GM23338 (cell line): ENCODE results near the gene AKR7A3. TPM values are rescaled to one million over a fixed set of nuclear protein-coding genes. Genes with fewer than 3 reads are reported as not detected.

Experiments used
- ATAC-seq: fragments of 200-7000 bp; cut with Tn5 transposase; 3 replicates; pipeline ENCODE4 v1.9.1; 2020
- DNase-seq: peaks from one replicate; pipeline ENCODE4 v3.0.0-alpha.2; 2015; ENCODE audit warnings: low spot score
- H2AFZ ChIP-seq: fragments of 200-600 bp; sonication (generic); 2 replicates; pipeline ENCODE4 v1.8.0; 2016; ENCODE audit warnings: antibody characterized with exemption, mild to moderate bottlenecking, moderate library complexity
- H3F3A ChIP-seq: fragments of 200-600 bp; sonication (generic); replicated peaks from 2 replicates; pipeline ENCODE4 v1.8.0; 2017; ENCODE audit warnings: antibody characterized with exemption, mixed run types, low read depth
- H3K27ac ChIP-seq: fragments of 200-600 bp; sonication (generic); 2 replicates; pipeline ENCODE4 v1.6.1; 2016; ENCODE audit warnings: low read depth
- H3K27me3 ChIP-seq: fragments of 200-600 bp; sonication (generic); 2 replicates; pipeline ENCODE4 v1.8.0; 2016; ENCODE audit warnings: mild to moderate bottlenecking, mixed run types, moderate library complexity; ENCODE audit not compliant: insufficient read depth
- H3K36me3 ChIP-seq: fragments of 200-600 bp; sonication (generic); 2 replicates; pipeline ENCODE4 v1.8.0; 2016; ENCODE audit warnings: mild to moderate bottlenecking; ENCODE audit not compliant: insufficient read depth
- H3K4me1 ChIP-seq: fragments of 200-600 bp; sonication (generic); 2 replicates; pipeline ENCODE4 v1.8.0; 2016; ENCODE audit warnings: mild to moderate bottlenecking, moderate library complexity; ENCODE audit not compliant: insufficient read depth
- H3K4me2 ChIP-seq: fragments of 200-600 bp; sonication (generic); 2 replicates; pipeline ENCODE4 v1.7.1; 2017; ENCODE audit warnings: mixed run types
- H3K4me3 ChIP-seq: fragments of 200-600 bp; sonication (generic); 2 replicates; pipeline ENCODE4 v1.6.1; 2016; ENCODE audit warnings: mixed run types
- H3K79me2 ChIP-seq: fragments of 200-600 bp; sonication (generic); replicated peaks from 2 replicates; pipeline ENCODE4 v1.8.0; 2017; ENCODE audit warnings: mild to moderate bottlenecking; ENCODE audit not compliant: insufficient read depth
- H3K9me2 ChIP-seq: fragments of 200-600 bp; sonication (generic); 2 replicates; pipeline ENCODE4 v1.8.0; 2017; ENCODE audit not compliant: insufficient read depth
- H4K20me1 ChIP-seq: fragments of 200-600 bp; sonication (generic); replicated peaks from 2 replicates; pipeline ENCODE4 v1.8.0; 2017; ENCODE audit warnings: mild to moderate bottlenecking; ENCODE audit not compliant: insufficient read depth
- H3K27ac Mint-ChIP-seq: 2 replicates; pipeline ENCODE4 v1.8.0; 2020; ENCODE audit warnings: inconsistent platforms, mild to moderate bottlenecking, moderate library complexity, mixed read lengths
- H3K27me3 Mint-ChIP-seq: 3 replicates; pipeline ENCODE4 v1.8.0; 2022; ENCODE audit warnings: low read depth, mild to moderate bottlenecking, moderate library complexity, mixed read lengths, inconsistent platforms; ENCODE audit not compliant: insufficient read depth, poor library complexity
- H3K36me3 Mint-ChIP-seq: 3 replicates; pipeline ENCODE4 v1.8.0; 2021; ENCODE audit warnings: low read depth, mild to moderate bottlenecking, inconsistent platforms, moderate library complexity, mixed read lengths
- H3K4me1 Mint-ChIP-seq: 3 replicates; pipeline ENCODE4 v1.8.0; 2020; ENCODE audit warnings: mild to moderate bottlenecking, inconsistent platforms, mixed read lengths
- H3K4me3 Mint-ChIP-seq: 3 replicates; pipeline ENCODE4 v1.8.0; 2021; ENCODE audit warnings: moderate library complexity, mild to moderate bottlenecking, inconsistent platforms, mixed read lengths
- H3K9me3 Mint-ChIP-seq: 3 replicates; pipeline ENCODE4 v1.8.0; 2020; ENCODE audit warnings: moderate library complexity, mild to moderate bottlenecking, inconsistent platforms, mixed read lengths
- ETS1 ChIP-seq: IDR thresholded peaks from 2 replicates; pipeline ENCODE4 v1.6.1; 2016; ENCODE audit warnings: antibody characterized with exemption
- EZH2phosphoT487 ChIP-seq: fragments of 200-600 bp; sonication (generic); IDR thresholded peaks from one replicate; pipeline ENCODE4 v1.8.1; 2018; ENCODE audit warnings: antibody characterized with exemption; ENCODE audit not compliant: unreplicated experiment
- JUNB ChIP-seq: IDR thresholded peaks from one replicate; pipeline ENCODE4 v1.6.1; 2016; ENCODE audit warnings: antibody characterized with exemption; ENCODE audit not compliant: unreplicated experiment
- NANOG ChIP-seq: IDR thresholded peaks from 2 replicates; pipeline ENCODE4 v1.6.1; 2016; ENCODE audit warnings: antibody characterized with exemption, borderline replicate concordance
- REST ChIP-seq: IDR thresholded peaks from one replicate; pipeline ENCODE4 v1.6.1; 2018; ENCODE audit warnings: antibody characterized with exemption; ENCODE audit not compliant: unreplicated experiment
- STAT1 ChIP-seq: IDR thresholded peaks from one replicate; pipeline ENCODE4 v1.6.1; 2016; ENCODE audit warnings: antibody characterized with exemption; ENCODE audit not compliant: unreplicated experiment
- ZNF331 ChIP-seq: fragments of 250-450 bp; sonication (Bioruptor Pico); IDR thresholded peaks from 2 replicates; pipeline ENCODE4 v1.5.0; 2020; ENCODE audit warnings: low read depth, mild to moderate bottlenecking, moderate library complexity
- polyA plus RNA-seq: library from polyadenylated mRNA; unstranded; fragments of >200 nt; fragmentation: Nextera tagmentation; extraction: Ambion mirVana; gene quantifications from 2 replicates; pipeline ENCODE4 v1.2.1, GENCODE V29; 2016
- total RNA-seq: library from RNA; depleted of rRNA; stranded (reverse); fragments of >200 nt; shearing (Covaris generic); gene quantifications from 2 replicates; pipeline ENCODE4 v1.2.3, GENCODE V29; 2014
- TF ChIP-seq, protein P1 (sequence below), 2 experiments: fragments of 200-600 bp in 1 of 2; sonication (generic) in 1 of 2; conservative IDR thresholded peaks; 2 replicates each; pipeline versions ENCODE4 v1.5.1 to v1.6.1; 2016 to 2017; ENCODE audit warnings: antibody characterized with exemption in 2 of 2, low read depth in 2 of 2, mild to moderate bottlenecking in 2 of 2, moderate library complexity in 1 of 2

The AKR7A3 gene
- total and polyA plus RNA-seq, 2 experiments from 2014 or later: 0.14 to 0.86 TPM

- Histone ChIP-seq H3K79me2 (no peaks in the 10 kb centered on the region), H3K36me3 (no peaks in the 10 kb centered on the region; the same call in 1 of the 2 replicates), H3K9me2 (no peaks in the 10 kb centered on the region), H3F3A (no peaks in the 10 kb centered on the region), H3K4me1 (no peaks in the 10 kb centered on the region), H4K20me1 (no peaks in the 10 kb centered on the region), H3K27ac (no peak overlapping the region), H3K4me3 (no peak overlapping the region), H3K27me3 (no peaks in the 10 kb centered on the region), H3K4me2 (no peak overlapping the region), H2AFZ (no peak overlapping the region)
- Mint-ChIP-seq H3K4me3 (no peak overlapping the region), H3K4me1 (peaks cover 9% of the 10 kb centered on the region; the same call in 2 of the 3 replicates), H3K36me3 (peaks cover 22% of the 10 kb centered on the region), H3K27me3 (peaks cover 3% of the 10 kb centered on the region), H3K27ac (no peak overlapping the region), H3K9me3 (no peaks in the 10 kb centered on the region)
- DNase-seq (no peak), ATAC-seq (no peak)
- no peak for TF ChIP-seq STAT1
- no peak for TF ChIP-seq ZNF331 (CRISPR knock-in tag)
- TF ChIP-seq, protein P1, sequence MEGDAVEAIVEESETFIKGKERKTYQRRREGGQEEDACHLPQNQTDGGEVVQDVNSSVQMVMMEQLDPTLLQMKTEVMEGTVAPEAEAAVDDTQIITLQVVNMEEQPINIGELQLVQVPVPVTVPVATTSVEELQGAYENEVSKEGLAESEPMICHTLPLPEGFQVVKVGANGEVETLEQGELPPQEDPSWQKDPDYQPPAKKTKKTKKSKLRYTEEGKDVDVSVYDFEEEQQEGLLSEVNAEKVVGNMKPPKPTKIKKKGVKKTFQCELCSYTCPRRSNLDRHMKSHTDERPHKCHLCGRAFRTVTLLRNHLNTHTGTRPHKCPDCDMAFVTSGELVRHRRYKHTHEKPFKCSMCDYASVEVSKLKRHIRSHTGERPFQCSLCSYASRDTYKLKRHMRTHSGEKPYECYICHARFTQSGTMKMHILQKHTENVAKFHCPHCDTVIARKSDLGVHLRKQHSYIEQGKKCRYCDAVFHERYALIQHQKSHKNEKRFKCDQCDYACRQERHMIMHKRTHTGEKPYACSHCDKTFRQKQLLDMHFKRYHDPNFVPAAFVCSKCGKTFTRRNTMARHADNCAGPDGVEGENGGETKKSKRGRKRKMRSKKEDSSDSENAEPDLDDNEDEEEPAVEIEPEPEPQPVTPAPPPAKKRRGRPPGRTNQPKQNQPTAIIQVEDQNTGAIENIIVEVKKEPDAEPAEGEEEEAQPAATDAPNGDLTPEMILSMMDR (conservative IDR thresholded peaks at IDR 0.05; ENCODE audit: low read depth in 2 of 2): no peak
- no peak for TF ChIP-seq ETS1
- TF ChIP-seq NANOG: no peak
- TF ChIP-seq EZH2phosphoT487: no peak
- TF ChIP-seq JUNB: no peak
Measured at GRCh38 chr1:19319196-19319595, 30.6 kb upstream of the AKR7A3 start.

DNA sequence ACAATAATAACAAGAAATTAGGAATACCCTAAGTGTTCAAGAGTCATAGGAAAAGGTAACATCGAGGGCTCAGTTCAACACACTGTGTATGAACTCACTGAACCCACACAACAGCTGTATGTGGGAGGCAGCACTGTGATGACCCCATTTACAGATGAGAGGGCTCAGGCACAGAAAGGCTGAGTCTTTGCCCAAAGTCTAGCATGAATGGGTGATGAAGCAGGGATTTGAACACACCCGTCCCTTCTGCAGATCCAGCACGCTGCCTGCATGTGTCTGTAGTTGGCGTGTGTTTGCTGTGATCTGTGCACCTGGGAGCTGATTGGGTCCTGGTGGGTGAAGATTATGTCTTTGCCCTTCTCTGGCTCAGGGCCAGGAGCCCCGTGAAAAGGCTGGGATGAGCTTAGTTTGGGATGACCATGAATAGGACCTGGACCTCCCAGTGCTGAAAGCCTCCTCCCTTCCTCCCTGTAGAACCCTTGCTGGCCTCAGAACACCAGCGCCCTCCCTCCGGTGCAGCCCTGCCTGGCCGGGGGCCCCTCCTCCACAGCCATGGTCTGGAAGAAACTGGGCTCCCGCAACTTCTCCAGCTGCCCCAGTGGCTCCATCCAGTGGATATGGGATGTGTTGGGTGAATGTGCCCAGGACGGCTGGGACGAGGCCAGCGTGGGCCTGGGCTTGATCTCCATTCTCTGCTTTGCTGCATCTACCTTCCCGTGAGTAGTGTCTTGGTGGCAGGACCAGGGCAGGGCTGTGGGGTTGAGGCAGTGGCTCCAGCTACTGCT, 28.7 kb upstream of the AKR7A3 start:
- H3K27me3 ChIP-seq: no peaks in the 10 kb centered on the region
- Mint-ChIP-seq H3K4me3 (no peak overlapping the region), H3K9me3 (no peaks in the 10 kb centered on the region), H3K4me1 (peaks cover 16% of the 10 kb centered on the region), H3K36me3 (peaks cover 19% of the 10 kb centered on the region), H3K27me3 (peaks cover 5% of the 10 kb centered on the region), H3K27ac (peak overlapping the region; percentile 52; the same call in 1 of the 2 replicates)
- H3K27ac ChIP-seq: no peak overlapping the region
- no peak overlapping the region for H3K4me3 ChIP-seq
- no peaks in the 10 kb centered on the region; the same call in 1 of the 2 replicates for H3K36me3 ChIP-seq
- no peaks in the 10 kb centered on the region for H3F3A ChIP-seq
- TF ChIP-seq, protein P1 (conservative IDR thresholded peaks at IDR 0.05; ENCODE audit: low read depth in 2 of 2): peak; percentile 43 to 66
- TF ChIP-seq REST: no peak
- H3K4me1 ChIP-seq: no peaks in the 10 kb centered on the region
- no peaks in the 10 kb centered on the region for H4K20me1 ChIP-seq
- DNase-seq: peak; percentile 86
- peak; percentile 88 for ATAC-seq
- H3K9me2 ChIP-seq: no peaks in the 10 kb centered on the region
- no peak overlapping the region for H2AFZ ChIP-seq
- H3K79me2 ChIP-seq: no peaks in the 10 kb centered on the region
- H3K4me2 ChIP-seq: no peak overlapping the region
